H9 (cell line): ENCODE measurements around the gene MISP. TPM values are rescaled to one million over a fixed set of nuclear protein-coding genes. Genes with fewer than 3 reads are reported as not detected.

Experiments used
- DNase-seq: peaks from one replicate; pipeline ENCODE4 v3.0.0-alpha.2; 2017
- H2AFZ ChIP-seq: one replicate; pipeline ENCODE4 v1.6.1; 2013; ENCODE audit warnings: mild to moderate bottlenecking, low read length, control low read depth, moderate library complexity
- H2AK5ac ChIP-seq: 2 replicates; pipeline ENCODE4 v1.6.1; 2013; ENCODE audit warnings: low read length, control low read depth, mixed read lengths; ENCODE audit not compliant: insufficient read length
- H2BK120ac ChIP-seq: one replicate; pipeline ENCODE4 v1.6.1; 2013; ENCODE audit warnings: low read depth, mild to moderate bottlenecking, low read length, control low read depth, inconsistent platforms; ENCODE audit not compliant: poor library complexity, severe bottlenecking
- H2BK12ac ChIP-seq: 2 replicates; pipeline ENCODE4 v1.6.1; 2013; ENCODE audit warnings: low read length, control low read depth, mixed read lengths, low read depth; ENCODE audit not compliant: insufficient read length
- H2BK15ac ChIP-seq: 2 replicates; pipeline ENCODE4 v1.6.1; 2013; ENCODE audit warnings: low read depth, low read length, control low read depth
- H2BK20ac ChIP-seq: one replicate; pipeline ENCODE4 v1.6.1; 2013; ENCODE audit warnings: low read depth, mild to moderate bottlenecking, low read length, control low read depth, inconsistent platforms; ENCODE audit not compliant: poor library complexity, severe bottlenecking
- H2BK5ac ChIP-seq: 2 replicates; pipeline ENCODE4 v1.6.1; 2013; ENCODE audit warnings: low read length, control low read depth, mixed read lengths; ENCODE audit not compliant: insufficient read length
- H3K14ac ChIP-seq: 2 replicates; pipeline ENCODE4 v1.6.1; 2013; ENCODE audit warnings: low read length, control low read depth; ENCODE audit not compliant: insufficient read depth
- H3K18ac ChIP-seq: 2 replicates; pipeline ENCODE4 v1.6.1; 2013; ENCODE audit warnings: low read depth, mild to moderate bottlenecking, mixed read lengths, low read length, control low read depth; ENCODE audit not compliant: insufficient read length
- H3K23ac ChIP-seq: 2 replicates; pipeline ENCODE4 v1.6.1; 2013; ENCODE audit warnings: low read length, control low read depth, mixed read lengths, low read depth; ENCODE audit not compliant: insufficient read length
- H3K23me2 ChIP-seq: 2 replicates; pipeline ENCODE4 v1.6.1; 2013; ENCODE audit warnings: low read depth, mild to moderate bottlenecking, mixed read lengths, low read length, control low read depth; ENCODE audit not compliant: insufficient read length, poor library complexity, severe bottlenecking
- H3K27ac ChIP-seq: 2 replicates; pipeline ENCODE4 v1.5.1; 2013; ENCODE audit warnings: low read length, control low read depth, mixed read lengths, low read depth; ENCODE audit not compliant: insufficient read length
- H3K27me3 ChIP-seq: 2 replicates; pipeline ENCODE4 v1.6.1; 2013; ENCODE audit warnings: low read length, control low read depth, inconsistent platforms; ENCODE audit not compliant: insufficient read depth
- H3K4ac ChIP-seq: 2 replicates; pipeline ENCODE4 v1.6.1; 2013; ENCODE audit warnings: low read depth, mild to moderate bottlenecking, control low read depth, inconsistent platforms, low read length, moderate library complexity
- H3K4me1 ChIP-seq: 2 replicates; pipeline ENCODE4 v1.6.1; 2013; ENCODE audit warnings: low read length, control low read depth, inconsistent platforms; ENCODE audit not compliant: insufficient read depth
- H3K4me2 ChIP-seq: 2 replicates; pipeline ENCODE4 v1.6.1; 2013; ENCODE audit warnings: low read length, control low read depth, mixed read lengths; ENCODE audit not compliant: insufficient read length, insufficient read depth
- H3K56ac ChIP-seq: 2 replicates; pipeline ENCODE4 v1.6.1; 2013; ENCODE audit warnings: low read depth, mild to moderate bottlenecking, mixed read lengths, low read length, control low read depth; ENCODE audit not compliant: insufficient read length
- H3K79me1 ChIP-seq: 2 replicates; pipeline ENCODE4 v1.6.1; 2013; ENCODE audit warnings: low read depth, mild to moderate bottlenecking, moderate library complexity, low read length, control low read depth, inconsistent platforms; ENCODE audit not compliant: insufficient read depth, poor library complexity, severe bottlenecking
- H3K79me2 ChIP-seq: 2 replicates; pipeline ENCODE4 v1.6.1; 2013; ENCODE audit warnings: low read length, control low read depth, inconsistent platforms; ENCODE audit not compliant: insufficient read depth
- H3K9ac ChIP-seq: 2 replicates; pipeline ENCODE4 v1.6.1; 2013; ENCODE audit warnings: low read length, control low read depth, mixed read lengths; ENCODE audit not compliant: insufficient read length; ENCODE audit errors: extremely low read depth
- H3K9me3 ChIP-seq: one replicate; pipeline ENCODE4 v1.6.1; 2013; ENCODE audit warnings: low read depth, low read length, inconsistent platforms; ENCODE audit not compliant: control insufficient read depth
- H3T11ph ChIP-seq: one replicate; pipeline ENCODE4 v1.6.1; 2013; ENCODE audit warnings: mild to moderate bottlenecking, low read length, control low read depth, inconsistent platforms
- H4K20me1 ChIP-seq: one replicate; pipeline ENCODE4 v1.6.1; 2013; ENCODE audit not compliant: control insufficient read depth, insufficient read length, insufficient read depth
- H4K5ac ChIP-seq: 2 replicates; pipeline ENCODE4 v1.6.1; 2013; ENCODE audit warnings: low read depth, mild to moderate bottlenecking, mixed read lengths, low read length, control low read depth; ENCODE audit not compliant: insufficient read length
- H4K8ac ChIP-seq: replicated peaks from 2 replicates; pipeline ENCODE4 v1.6.1; 2013; ENCODE audit warnings: low read length, control low read depth, mixed read lengths, low read depth; ENCODE audit not compliant: insufficient read length
- H4K91ac ChIP-seq: 2 replicates; pipeline ENCODE4 v1.6.1; 2013; ENCODE audit warnings: low read depth, mild to moderate bottlenecking, moderate library complexity, mixed read lengths, low read length, control low read depth; ENCODE audit not compliant: insufficient read length
- H3K27ac Mint-ChIP-seq, 3 experiments: 2 replicates in 2 of 3; 3 replicates in 1 of 3; pipeline ENCODE4 v1.8.0; 2020 to 2021; ENCODE audit warnings: mixed read lengths in 3 of 3, mild to moderate bottlenecking in 1 of 3, moderate library complexity in 1 of 3
- H3K27me3 Mint-ChIP-seq: 2 replicates; pipeline ENCODE4 v1.8.0; 2021; ENCODE audit warnings: low read depth, mild to moderate bottlenecking, moderate library complexity, mixed read lengths
- H3K36me3 Mint-ChIP-seq, 3 experiments: 2 replicates in 2 of 3; 3 replicates in 1 of 3; pipeline ENCODE4 v1.8.0; 2020 to 2021; ENCODE audit warnings: low read depth in 3 of 3, mixed read lengths in 3 of 3; ENCODE audit not compliant: insufficient read depth in 1 of 3
- H3K4me1 Mint-ChIP-seq, 2 experiments: 2 replicates each; pipeline ENCODE4 v1.8.0; 2020; ENCODE audit warnings: mixed read lengths in 2 of 2
- H3K4me3 Mint-ChIP-seq, 2 experiments: 2 replicates in 1 of 2; 3 replicates in 1 of 2; pipeline ENCODE4 v1.8.0; 2020 to 2021; ENCODE audit warnings: mild to moderate bottlenecking in 2 of 2, mixed read lengths in 2 of 2, moderate library complexity in 1 of 2
- H3K9me3 Mint-ChIP-seq, 2 experiments: 2 replicates in 1 of 2; 3 replicates in 1 of 2; pipeline ENCODE4 v1.8.0; 2020; ENCODE audit warnings: mild to moderate bottlenecking in 2 of 2, mixed read lengths in 2 of 2, moderate library complexity in 1 of 2
- CTCF ChIP-seq: fragments of 200-600 bp; sonication (generic); conservative IDR thresholded peaks from 3 replicates; pipeline ENCODE4 v1.8.0; 2021; ENCODE audit warnings: antibody characterized with exemption, mild to moderate bottlenecking
- WGBS: extraction: QIAGEN DNeasy Blood & Tissue Kit; methylation state at CpG from one replicate; pipeline ENCODE4 v1.1.7; 2013; ENCODE audit warnings: missing lambda C conversion rate, low lambda C conversion rate, mixed read lengths; ENCODE audit not compliant: insufficient read length; ENCODE audit errors: extremely low coverage; 5-methylcytosine and 5-hydroxymethylcytosine counted together
- total RNA-seq: library from RNA; stranded (reverse); gene quantifications from 2 replicates; pipeline ENCODE4 v1.2.1, GENCODE V29; 2021

Gene MISP
- total RNA-seq, 1 experiment from 2014 or later: 0.44 TPM

- H3K23me2 ChIP-seq: no peaks in the 10 kb centered on the region
- no peaks in the 10 kb centered on the region for H3K36me3 Mint-ChIP-seq
- no peak overlapping the region for H4K8ac ChIP-seq
- H3K27me3 Mint-ChIP-seq: no peaks in the 10 kb centered on the region
- H3K4me1 ChIP-seq: no peaks in the 10 kb centered on the region; the same call in 1 of the 2 replicates
- H3K23ac ChIP-seq: no peak overlapping the region
- H3K18ac ChIP-seq: no peak overlapping the region
- H3K27ac ChIP-seq: no peak overlapping the region
- WGBS: no CpG with 5 or more reads among the region's 26 CpGs
- no peaks in the 10 kb centered on the region for H3K79me1 ChIP-seq
- DNase-seq: no peak
- H2BK12ac ChIP-seq: no peak overlapping the region
- no peak overlapping the region for H3T11ph ChIP-seq
- H3K27ac Mint-ChIP-seq: peak overlapping the region in 1 of 3 experiments; percentile 82; a peak in 1 of 7 replicates
- no peak overlapping the region for H4K5ac ChIP-seq
- no peak overlapping the region for H2BK5ac ChIP-seq
- H3K14ac ChIP-seq: no peak overlapping the region
- H2BK120ac ChIP-seq: no peak overlapping the region
- H3K9ac ChIP-seq: no peak overlapping the region
- H2BK15ac ChIP-seq: no peak overlapping the region
- H4K20me1 ChIP-seq: no peaks in the 10 kb centered on the region
- H3K9me3 ChIP-seq: no peaks in the 10 kb centered on the region
- no peak overlapping the region for H4K91ac ChIP-seq
- H3K4me2 ChIP-seq: no peak overlapping the region
- no peak overlapping the region for H3K4ac ChIP-seq
- peaks cover 22 to 34% of the 10 kb centered on the region in 2 experiments for H3K4me1 Mint-ChIP-seq
- no peaks in the 10 kb centered on the region for H3K9me3 Mint-ChIP-seq
- no peak overlapping the region for H3K56ac ChIP-seq
- no peak overlapping the region for H2BK20ac ChIP-seq
- H3K27me3 ChIP-seq: no peaks in the 10 kb centered on the region
- no peak overlapping the region for H2AFZ ChIP-seq
- no peaks in the 10 kb centered on the region for H3K79me2 ChIP-seq
- no peak overlapping the region for H2AK5ac ChIP-seq
- TF ChIP-seq CTCF: no peak
- no peak overlapping the region; a peak in 3 of 5 replicates for H3K4me3 Mint-ChIP-seq
Observed at GRCh38 chr19:791007-791566, 40.2 kb downstream of the MISP start.
